OCI-LY7 (cell line): ENCODE measurements around the gene TMEM243. TPM values are rescaled to one million over a fixed set of nuclear protein-coding genes. Genes with fewer than 3 reads are reported as not detected.

Source experiments
- BruUV-seq: library from RNA; stranded (reverse); fragments of 400-500 nt; replicated peaks from 2 replicates; lab custom pipeline; 2021; lab: Mats Ljungman, UMichigan
- CTCF ChIA-PET: fragments of 300-600 bp; sonication (Branson Sonifier 250); formaldehyde crosslinking; loops from one replicate; lab custom pipeline; 2022; ENCODE audit warnings: antibody characterized with exemption; ENCODE audit not compliant: unreplicated experiment; lab: Charles Lee
- POLR2A ChIA-PET: fragments of 300-600 bp; sonication (Branson Sonifier 250); formaldehyde crosslinking; loops from one replicate; lab custom pipeline; 2022; ENCODE audit warnings: antibody characterized with exemption; lab: Charles Lee
- DNase-seq: peaks from one replicate; pipeline ENCODE4 v3.0.0-alpha.2; 2015; ENCODE audit warnings: low spot score
- H2AFZ ChIP-seq: fragments of 200-600 bp; sonication (generic), shearing (Covaris generic); 2 replicates; pipeline ENCODE4 v1.6.1; 2014; ENCODE audit warnings: mild to moderate bottlenecking, antibody characterized with exemption, low read length, moderate library complexity
- H3K27ac ChIP-seq: fragments of 200-600 bp; sonication (generic); 2 replicates; pipeline ENCODE4 v1.5.1; 2014; ENCODE audit warnings: mixed run types, low read depth, mild to moderate bottlenecking, moderate library complexity, low read length, inconsistent platforms; ENCODE audit not compliant: poor library complexity, severe bottlenecking
- H3K36me3 ChIP-seq: fragments of 200-600 bp; sonication (generic); 2 replicates; pipeline ENCODE4 v1.6.1; 2014; ENCODE audit warnings: mild to moderate bottlenecking, antibody characterized with exemption, low read length, moderate library complexity, mixed read lengths; ENCODE audit not compliant: insufficient read depth
- H3K4me1 ChIP-seq: fragments of 200-600 bp; sonication (generic); 2 replicates; pipeline ENCODE4 v1.5.1; 2014; ENCODE audit warnings: mild to moderate bottlenecking, low read length; ENCODE audit not compliant: insufficient read depth, poor library complexity, severe bottlenecking
- H3K4me2 ChIP-seq: fragments of 200-600 bp; sonication (generic); 2 replicates; pipeline ENCODE4 v1.6.1; 2014; ENCODE audit warnings: mild to moderate bottlenecking, low read length
- H3K4me3 ChIP-seq: fragments of 200-600 bp; sonication (generic); 2 replicates; pipeline ENCODE4 v1.5.1; 2014; ENCODE audit warnings: mild to moderate bottlenecking, low read depth, low read length; ENCODE audit not compliant: poor library complexity, severe bottlenecking
- H3K79me2 ChIP-seq: fragments of 200-600 bp; sonication (generic); 2 replicates; pipeline ENCODE4 v1.6.1; 2016; ENCODE audit warnings: low read depth, mild to moderate bottlenecking, low read length, moderate library complexity, mixed read lengths; ENCODE audit not compliant: insufficient read depth
- H3K9me2 ChIP-seq: fragments of 200-600 bp; sonication (generic); 2 replicates; pipeline ENCODE4 v1.6.1; 2016; ENCODE audit warnings: mild to moderate bottlenecking, low read length, mixed read lengths; ENCODE audit not compliant: insufficient read depth
- H3K9me3 ChIP-seq: fragments of 200-600 bp; sonication (generic); 2 replicates; pipeline ENCODE4 v1.6.1; 2014; ENCODE audit warnings: mild to moderate bottlenecking, mixed run types, low read length, mixed read lengths
- H4K20me1 ChIP-seq: fragments of 200-600 bp; sonication (generic); 2 replicates; pipeline ENCODE4 v1.6.1; 2014; ENCODE audit warnings: mild to moderate bottlenecking, antibody characterized with exemption, low read length, moderate library complexity, mixed read lengths; ENCODE audit not compliant: insufficient read depth
- CTCF ChIP-seq: fragments of 200-600 bp; sonication (generic); conservative IDR thresholded peaks from 2 replicates; pipeline ENCODE4 v1.5.1; 2014; ENCODE audit warnings: mild to moderate bottlenecking, antibody characterized with exemption, low read length, moderate library complexity, mixed read lengths
- EZH2phosphoT487 ChIP-seq: fragments of 200-600 bp; sonication (generic); IDR thresholded peaks from 2 replicates; pipeline ENCODE4 v1.6.1; 2018; ENCODE audit warnings: low read depth, borderline replicate concordance, mild to moderate bottlenecking, mixed run types, antibody characterized with exemption, low read length, moderate library complexity, mixed read lengths
- intact Hi-C: fragments of 100-400 bp; cut with micrococcal nuclease; formaldehyde crosslinking; loops from one replicate; pipeline ENCODE4 v1.10.0; 2022; ENCODE audit not compliant: unreplicated experiment
- total RNA-seq, 2 experiments: library from RNA; depleted of rRNA in 1 of 2; stranded (reverse); fragments of >200 nt in 1 of 2; shearing (Covaris generic) in 1 of 2; gene quantifications; 2 replicates each; pipeline ENCODE4 v1.2.3, GENCODE V29; 2014 to 2022

Gene TMEM243
- total RNA-seq, 2 experiments from 2014 or later = 88.7 to 126 TPM

- Histone ChIP-seq H3K9me3 (no peaks in the 10 kb centered on the region), H3K4me1 (peaks cover 9% of the 10 kb centered on the region), H3K4me3 (no peak overlapping the region), H3K27ac (no peak overlapping the region), H3K4me2 (no peak overlapping the region), H3K79me2 (peaks cover 17% of the 10 kb centered on the region; the same call in 1 of the 2 replicates), H4K20me1 (peaks cover 12% of the 10 kb centered on the region; the same call in 1 of the 2 replicates), H2AFZ (no peak overlapping the region), H3K36me3 (peaks cover 100% of the 10 kb centered on the region), H3K9me2 (no peaks in the 10 kb centered on the region)
- ChIA-PET CTCF (no interaction called here), POLR2A (interaction anchor here (1.1 kb wide), 1 partner anchor 14 kb away, joined by 5 read pairs; no protein-coding TSS in a partner anchor)
- TF ChIP-seq CTCF (no peak), EZH2phosphoT487 (no peak)
- BruUV-seq = no TSS peak
- intact Hi-C loops = no loop called here
- DNase-seq = no peak
Observed at GRCh38 chr7:87188930-87189329, 30.6 kb downstream of the TMEM243 start.

GRCh38 chr7:87187120-87187519, 32.4 kb downstream of the TMEM243 start:
- ChIA-PET POLR2A (interaction anchor here (1.0 kb wide), 2 partner anchors 10 to 32 kb away, joined by 3 to 5 read pairs; no protein-coding TSS in a partner anchor), CTCF (no interaction called here)
- TF ChIP-seq EZH2phosphoT487 = no peak
- no peak for TF ChIP-seq CTCF
- no peak for DNase-seq
- Histone ChIP-seq H3K27ac (no peak overlapping the region), H3K9me3 (no peaks in the 10 kb centered on the region), H3K79me2 (peaks cover 17% of the 10 kb centered on the region; the same call in 1 of the 2 replicates), H4K20me1 (peaks cover 12% of the 10 kb centered on the region; the same call in 1 of the 2 replicates), H3K4me1 (peaks cover 9% of the 10 kb centered on the region), H2AFZ (no peak overlapping the region), H3K36me3 (peaks cover 100% of the 10 kb centered on the region), H3K4me2 (no peak overlapping the region), H3K9me2 (no peaks in the 10 kb centered on the region), H3K4me3 (no peak overlapping the region)
- intact Hi-C loops = no loop called here
- no TSS peak for BruUV-seq

GRCh38 chr7:87179180-87179579, 40.4 kb downstream of the TMEM243 start:
- no TSS peak for BruUV-seq
- peaks cover 98% of the 10 kb centered on the region for H3K36me3 ChIP-seq
- no peak overlapping the region for H2AFZ ChIP-seq
- no peaks in the 10 kb centered on the region for H3K9me2 ChIP-seq
- no peak overlapping the region for H3K4me3 ChIP-seq
- POLR2A ChIA-PET = no interaction called here
- intact Hi-C loops = no loop called here
- no peak overlapping the region for H3K27ac ChIP-seq
- DNase-seq = no peak
- H3K79me2 ChIP-seq = peaks cover 23% of the 10 kb centered on the region; the same call in 1 of the 2 replicates
- H4K20me1 ChIP-seq = 0 out of 2 replicates have a peak, but pooled peaks cover 4% of the 10 kb centered on the region
- H3K9me3 ChIP-seq = no peaks in the 10 kb centered on the region
- CTCF ChIA-PET = no interaction called here
- TF ChIP-seq EZH2phosphoT487 (no peak), CTCF (no peak)
- H3K4me1 ChIP-seq = no peaks in the 10 kb centered on the region
- no peak overlapping the region for H3K4me2 ChIP-seq
